ENCODE results near the gene KHDC1L.
"Not testable (repeated sequence)": the region's sequence is repeated elsewhere in the genome, so short reads cannot be mapped to it uniquely, and the experiment has no call there.

The KHDC1L gene

DNA sequence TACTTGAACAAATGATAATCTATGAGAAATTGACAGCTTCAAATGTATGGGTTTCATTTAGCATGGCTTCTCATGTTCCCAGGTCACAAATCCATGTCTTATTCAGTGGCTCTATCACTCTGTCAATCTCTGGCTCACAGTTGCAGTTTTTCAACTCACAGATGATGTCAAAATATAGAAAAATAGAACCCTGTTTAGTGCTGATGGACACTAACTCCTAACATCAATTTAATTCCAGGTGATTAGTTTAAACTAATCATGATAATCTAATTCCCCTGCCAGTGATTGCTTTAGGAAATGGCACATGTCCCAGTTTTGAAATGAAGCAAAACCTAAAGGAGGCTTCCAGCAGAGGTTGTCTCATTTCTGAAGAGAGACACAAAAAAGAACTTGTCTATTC, 24.7 kb upstream of the KHDC1L start:
- no peak overlapping the region for H3K27ac ChIP-seq
- TF ChIP-seq ZFX (IDR thresholded peaks at IDR 0.05; ENCODE audit: borderline replicate concordance) (no peak), CTCF (IDR thresholded peaks at IDR 0.05) (no peak)

DNA sequence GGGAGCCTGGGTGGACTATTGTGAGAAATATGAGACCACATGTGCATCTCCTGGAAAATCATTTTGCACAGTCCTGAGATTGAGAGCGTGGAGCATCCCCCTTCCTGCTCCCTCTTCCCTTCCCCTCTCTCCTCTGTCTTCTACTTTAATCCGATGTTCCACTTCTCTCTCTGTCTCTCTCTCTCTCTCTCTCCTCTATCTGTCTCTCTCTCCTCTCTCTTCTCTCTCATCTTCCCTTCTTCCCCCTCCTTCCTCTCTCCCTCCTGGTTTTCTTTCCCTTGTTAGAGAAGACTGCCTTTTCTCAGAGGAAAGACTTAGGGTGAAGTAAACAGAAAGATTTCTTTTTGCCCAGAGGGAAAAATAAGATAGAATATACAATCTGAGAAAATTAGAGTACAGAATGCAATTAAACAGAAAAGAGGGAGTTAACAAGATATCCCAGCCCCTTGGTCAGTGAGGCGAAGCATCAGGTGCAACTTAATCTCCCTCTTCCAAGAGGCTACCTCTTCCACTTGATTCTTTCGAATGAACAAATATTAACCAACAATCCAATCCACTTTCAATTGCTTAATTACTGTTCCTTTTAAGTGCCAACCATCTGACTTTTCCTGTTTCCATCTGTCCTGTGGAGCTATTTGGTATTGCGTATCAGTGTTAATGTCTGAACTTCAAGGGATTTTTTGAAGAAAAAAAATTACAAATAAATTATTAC, 23.1 kb upstream of the KHDC1L start:
- no peak overlapping the region for H3K27ac ChIP-seq
- TF ChIP-seq CTCF (IDR thresholded peaks at IDR 0.05): no peak
- TF ChIP-seq ZFX (IDR thresholded peaks at IDR 0.05; ENCODE audit: borderline replicate concordance): no peak

GRCh38 chr6:73242001-73242400, 16.7 kb upstream of the KHDC1L start:
- H3K27ac ChIP-seq: no peak overlapping the region
- TF ChIP-seq CTCF (IDR thresholded peaks at IDR 0.05) (no peak), ZFX (IDR thresholded peaks at IDR 0.05; ENCODE audit: borderline replicate concordance) (no peak)

GRCh38 chr6:73240730-73241129, 15.4 kb upstream of the KHDC1L start:
- TF ChIP-seq CTCF (IDR thresholded peaks at IDR 0.05) (no peak), ZFX (IDR thresholded peaks at IDR 0.05; ENCODE audit: borderline replicate concordance) (no peak)

GRCh38 chr6:73236144-73236750, 11.0 kb upstream of the KHDC1L start:
- TF ChIP-seq CTCF (IDR thresholded peaks at IDR 0.05): no peak
- no peak for TF ChIP-seq ZFX (IDR thresholded peaks at IDR 0.05; ENCODE audit: borderline replicate concordance)
- H3K27ac ChIP-seq: no peak overlapping the region

More at GRCh38 chr6:73240730-73241129, 15.4 kb upstream of the KHDC1L start:
- no peak overlapping the region for H3K27ac ChIP-seq

- H3K27ac ChIP-seq: no peak overlapping the region
- TF ChIP-seq CTCF (IDR thresholded peaks at IDR 0.05) (no peak), ZFX (IDR thresholded peaks at IDR 0.05; ENCODE audit: borderline replicate concordance) (no peak)
Observed at GRCh38 chr6:73234733-73235132, 9.4 kb upstream of the KHDC1L start.

DNA sequence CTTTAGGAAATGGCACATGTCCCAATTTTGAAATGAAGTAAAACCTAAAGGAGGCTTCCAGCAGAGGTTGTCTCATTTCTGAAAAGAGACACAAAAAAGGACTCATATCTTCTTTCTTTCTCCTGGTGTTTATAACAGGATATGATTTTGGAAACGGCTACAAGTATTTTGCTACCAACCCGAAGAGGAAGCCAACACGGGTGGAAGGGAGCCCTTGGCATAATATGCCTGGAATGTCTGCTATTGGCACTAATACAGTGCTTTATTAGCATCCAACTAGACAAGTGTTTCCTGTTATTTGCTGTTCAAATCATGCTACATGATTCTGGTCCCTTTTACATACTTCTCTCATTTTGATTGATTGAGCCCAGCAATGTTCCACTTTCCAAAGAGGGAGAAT, 8.7 kb upstream of the KHDC1L start:
- H3K27ac ChIP-seq: not testable (repeated sequence)

Measured in 22Rv1 (cell line).